ENCODE measurements around the gene LSM14A. TPM values are rescaled to one million over a fixed set of nuclear protein-coding genes. Genes with fewer than 3 reads are reported as not detected.
"Not testable (repeated sequence)": the region's sequence is repeated elsewhere in the genome, so short reads cannot be mapped to it uniquely, and the experiment has no call there.

The LSM14A gene
- 114 and 119 TPM in 2 replicates for total RNA-seq

GRCh38 chr19:34171877-34172660 lies at the start of gene LSM14A:
TSS of gene LSM14A (plus strand) at chr19:34172504. CDS start at chr19:34172643, 139 bp downstream.
- intact Hi-C loops (cut with micrococcal nuclease), result loop anchor here (1.0 to 10.0 kb wide), 8 partner anchors 38 to 1091 kb away; partner anchors contain the start of genes GPATCH1, KCTD15, PDCD2L and SCGB2B2

GRCh38 chr19:34124828-34125227 lies 47.5 kb upstream of the LSM14A start:
- intact Hi-C loops (cut with micrococcal nuclease), result no loop called here

GRCh38 chr19:34126966-34127365 lies 45.3 kb upstream of the LSM14A start:
- intact Hi-C loops (cut with micrococcal nuclease), result no loop called here

GRCh38 chr19:34127684-34128189 lies 44.6 kb upstream of the LSM14A start:
- intact Hi-C loops (cut with micrococcal nuclease), result no loop called here

- intact Hi-C loops (cut with micrococcal nuclease), result no loop called here
Measured at GRCh38 chr19:34128558-34129250, 43.6 kb upstream of the LSM14A start.

GRCh38 chr19:34131100-34131499 lies 41.2 kb upstream of the LSM14A start:
- intact Hi-C loops (cut with micrococcal nuclease), result no loop called here

- intact Hi-C loops (cut with micrococcal nuclease), result not testable (repeated sequence)
Measured at GRCh38 chr19:34132145-34132544, 40.2 kb upstream of the LSM14A start.

- intact Hi-C loops (cut with micrococcal nuclease), result not testable (repeated sequence)
Measured at GRCh38 chr19:34132706-34133105, 39.6 kb upstream of the LSM14A start.

GRCh38 chr19:34134190-34135053 lies 37.9 kb upstream of the LSM14A start:
- intact Hi-C loops (cut with micrococcal nuclease), result loop anchor here (1.0 kb wide), 1 partner anchor 37 kb away; no protein-coding TSS in a partner anchor

- intact Hi-C loops (cut with micrococcal nuclease), result no loop called here
Measured at GRCh38 chr19:34135054-34135800, 37.1 kb upstream of the LSM14A start.

GRCh38 chr19:34135821-34136611 lies 36.3 kb upstream of the LSM14A start:
- intact Hi-C loops (cut with micrococcal nuclease), result no loop called here

- intact Hi-C loops (cut with micrococcal nuclease), result no loop called here
Measured at GRCh38 chr19:34141025-34141424, 31.3 kb upstream of the LSM14A start.

GRCh38 chr19:34142440-34142839 lies 29.9 kb upstream of the LSM14A start:
- intact Hi-C loops (cut with micrococcal nuclease), result no loop called here

GRCh38 chr19:34145741-34146202 lies 26.5 kb upstream of the LSM14A start:
- intact Hi-C loops (cut with micrococcal nuclease), result loop anchor here (1.0 to 2.0 kb wide), 3 partner anchors 24 to 367 kb away; no protein-coding TSS in a partner anchor

GRCh38 chr19:34148658-34149185 lies 23.6 kb upstream of the LSM14A start:
- intact Hi-C loops (cut with micrococcal nuclease), result no loop called here

GRCh38 chr19:34149873-34150272 lies 22.4 kb upstream of the LSM14A start:
- intact Hi-C loops (cut with micrococcal nuclease), result no loop called here

- intact Hi-C loops (cut with micrococcal nuclease), result no loop called here
Measured at GRCh38 chr19:34150558-34150957, 21.7 kb upstream of the LSM14A start.

- intact Hi-C loops (cut with micrococcal nuclease), result no loop called here
Measured at GRCh38 chr19:34151439-34151838, 20.9 kb upstream of the LSM14A start.

- intact Hi-C loops (cut with micrococcal nuclease), result no loop called here
Measured at GRCh38 chr19:34154401-34154800, 17.9 kb upstream of the LSM14A start.

Data from T-helper 2 cell treated with Interferon-gamma antibody and Interleukin-4, amounts not matched to agents 100 ng/mL and 5 ng/mL, for 36 hours (primary cell).